NCI-H2107 (cell line): ENCODE results near the gene CDADC1.
"Not testable (repeated sequence)": the region's sequence is repeated elsewhere in the genome, so short reads cannot be mapped to it uniquely, and the experiment has no call there.

Experiments used
- DNase-seq: peaks from one replicate; lab custom pipeline; 2025; lab: John Stamatoyannopoulos, UW

The CDADC1 gene

DNA sequence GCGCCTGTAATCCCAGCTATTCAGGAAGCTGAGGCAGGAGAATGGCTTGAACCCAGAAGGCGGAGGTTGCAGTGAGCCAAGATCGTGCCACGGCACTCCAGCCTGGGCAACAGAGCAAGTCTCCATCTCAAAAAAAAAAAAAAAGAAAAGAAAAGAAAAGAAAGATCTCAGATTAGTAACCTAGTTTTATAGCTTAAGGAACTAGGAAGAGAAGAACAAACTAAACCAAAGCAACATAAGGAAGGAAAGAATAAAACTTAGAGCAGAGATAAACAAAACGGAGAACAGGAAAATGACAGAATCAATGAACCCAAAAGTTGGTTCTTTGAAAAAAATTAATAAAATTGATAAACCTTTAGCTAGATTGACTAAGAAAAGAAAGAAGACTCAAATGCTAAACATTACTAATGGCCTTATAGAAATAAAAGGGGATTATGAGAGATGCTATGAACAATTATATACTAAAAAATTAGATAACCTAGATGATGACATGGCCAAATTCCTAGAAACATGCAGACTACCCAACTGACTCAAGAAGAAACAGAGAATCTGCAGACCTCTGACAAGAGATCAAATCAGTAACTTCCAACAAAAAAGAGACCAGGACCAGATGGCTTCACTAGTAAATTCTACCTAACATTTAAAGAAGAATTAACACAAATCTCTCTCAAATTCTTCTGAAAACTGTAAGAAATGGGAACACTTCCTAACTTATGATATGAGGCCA is 68.2 kb downstream of the CDADC1 start:
- no peak for DNase-seq

DNA sequence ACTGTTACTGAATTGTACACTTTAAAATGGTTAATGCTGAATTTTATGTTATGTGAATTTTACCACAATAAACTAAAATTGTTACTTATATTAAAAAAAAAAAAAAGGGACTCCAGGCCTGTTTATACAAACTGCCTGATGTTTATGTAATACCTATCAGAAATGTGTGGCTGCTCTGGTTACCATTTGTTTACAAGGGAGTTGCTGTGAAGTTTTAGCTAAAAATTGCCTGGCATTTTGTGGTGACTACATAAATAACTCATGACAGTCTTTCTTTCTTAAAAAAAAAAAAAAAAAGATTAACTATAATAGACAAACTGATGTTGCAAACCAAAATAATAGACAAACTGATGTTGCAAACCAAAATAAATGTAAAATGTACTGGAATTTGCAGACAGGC is 71.8 kb downstream of the CDADC1 start:
- no peak for DNase-seq

DNA sequence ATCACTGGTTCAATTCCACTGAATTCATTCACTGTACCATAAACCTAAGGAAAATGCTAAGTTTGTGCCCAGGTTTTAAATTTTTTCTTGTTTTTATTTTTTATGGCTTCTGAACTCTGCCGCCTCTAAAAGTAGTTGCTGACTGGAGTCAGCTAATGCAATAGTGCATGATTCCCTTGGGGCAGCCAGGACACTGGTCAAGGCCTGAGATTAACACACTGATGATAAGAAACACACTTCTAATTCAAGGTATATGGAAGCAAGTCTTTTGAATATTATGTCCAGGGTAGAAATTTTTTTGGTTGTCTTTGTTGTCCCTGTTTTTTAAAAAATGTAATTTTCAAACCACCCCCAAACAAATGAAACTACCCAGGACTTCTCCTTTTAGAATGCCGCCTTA is 72.2 kb downstream of the CDADC1 start:
- no peak for DNase-seq

DNA sequence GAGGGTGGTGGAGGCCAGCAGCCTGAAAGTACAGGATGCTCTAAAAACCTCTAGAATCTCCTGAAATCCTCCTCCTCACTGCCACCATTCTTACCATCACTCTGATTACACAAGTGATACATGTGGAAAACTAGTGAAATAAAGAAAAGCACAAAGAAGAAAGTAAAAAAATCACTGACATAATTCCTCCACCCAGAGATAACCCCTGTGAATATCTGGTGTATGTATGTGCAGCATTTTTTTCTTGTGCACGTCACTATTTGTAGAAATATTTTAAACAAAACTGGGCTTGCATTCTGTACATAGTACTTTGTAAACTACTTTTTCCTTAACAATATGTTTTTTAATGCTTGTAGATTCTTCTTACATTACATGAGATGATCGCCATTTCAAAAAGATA is 73.2 kb downstream of the CDADC1 start:
- no peak for DNase-seq

DNA sequence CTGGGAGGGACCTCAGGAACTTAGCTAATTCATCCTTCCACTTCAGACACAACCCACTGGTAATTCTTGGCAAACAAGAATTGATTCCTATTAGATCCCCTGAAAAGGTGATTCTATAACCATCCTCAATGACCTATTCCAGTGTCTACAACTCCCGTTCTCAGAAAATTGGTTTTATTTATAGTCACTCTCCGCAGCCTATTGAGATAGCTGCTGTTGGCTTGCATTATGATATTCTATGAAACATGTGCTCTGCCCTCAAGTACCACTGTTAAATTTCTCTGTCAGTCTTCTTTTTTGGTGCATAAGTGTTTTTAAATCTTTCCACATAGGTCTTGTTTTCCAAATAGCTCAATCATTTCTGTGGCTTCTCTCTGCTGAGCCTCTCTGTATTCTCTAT is 75.0 kb downstream of the CDADC1 start:
- DNase-seq, result no peak

- DNase-seq, result no peak
Observed at GRCh38 chr13:49323344-49323743, 75.6 kb downstream of the CDADC1 start.

GRCh38 chr13:49326222-49326917 is 78.6 kb downstream of the CDADC1 start:
- DNase-seq, result no peak

- DNase-seq, result not testable (repeated sequence)
Observed at GRCh38 chr13:49327145-49327544, 79.4 kb downstream of the CDADC1 start.

GRCh38 chr13:49329831-49330545 is 82.3 kb downstream of the CDADC1 start:
- DNase-seq, result no peak

GRCh38 chr13:49330546-49330864 is 82.8 kb downstream of the CDADC1 start:
- no peak for DNase-seq

DNA sequence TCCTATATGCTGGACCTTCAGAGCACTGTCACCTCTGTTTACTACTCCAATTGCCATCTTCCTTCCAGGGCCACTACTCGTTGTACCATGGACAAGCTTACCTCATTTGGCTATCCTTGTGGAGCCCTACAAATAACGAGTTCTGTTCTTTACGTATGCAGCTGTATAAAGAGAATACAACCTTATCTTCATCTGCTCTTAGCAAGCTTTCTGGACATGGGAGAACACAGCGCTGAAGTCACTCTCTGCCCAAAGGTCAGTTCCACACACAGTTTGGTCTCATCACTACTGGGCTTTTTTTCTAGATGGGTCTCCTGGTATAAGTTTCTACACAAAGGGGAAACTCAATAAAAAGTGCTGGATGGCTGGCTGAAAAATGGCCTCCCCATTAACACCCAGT is 88.9 kb downstream of the CDADC1 start:
- no peak for DNase-seq

DNA sequence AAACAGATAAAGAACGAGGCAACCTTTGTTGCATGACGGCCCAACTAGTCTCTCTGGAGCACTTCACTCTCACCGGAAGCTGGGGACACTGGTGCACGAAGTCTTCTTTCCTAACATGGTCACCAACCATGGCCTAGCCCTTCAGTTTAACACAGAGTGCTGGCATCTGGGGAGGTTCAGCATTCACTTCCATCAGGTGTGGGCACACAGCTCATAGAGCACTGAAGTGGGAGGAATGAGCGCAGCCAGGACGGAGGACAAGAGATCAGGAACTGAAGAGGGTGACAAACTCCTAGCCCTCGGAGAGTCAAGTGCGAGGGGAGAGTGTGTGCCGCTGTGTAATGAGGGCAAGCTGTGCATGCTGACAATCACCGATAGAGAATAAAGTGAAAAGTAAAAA is 92.4 kb downstream of the CDADC1 start:
- DNase-seq, result no peak

GRCh38 chr13:49341517-49341916 is 93.8 kb downstream of the CDADC1 start:
- DNase-seq, result no peak

DNA sequence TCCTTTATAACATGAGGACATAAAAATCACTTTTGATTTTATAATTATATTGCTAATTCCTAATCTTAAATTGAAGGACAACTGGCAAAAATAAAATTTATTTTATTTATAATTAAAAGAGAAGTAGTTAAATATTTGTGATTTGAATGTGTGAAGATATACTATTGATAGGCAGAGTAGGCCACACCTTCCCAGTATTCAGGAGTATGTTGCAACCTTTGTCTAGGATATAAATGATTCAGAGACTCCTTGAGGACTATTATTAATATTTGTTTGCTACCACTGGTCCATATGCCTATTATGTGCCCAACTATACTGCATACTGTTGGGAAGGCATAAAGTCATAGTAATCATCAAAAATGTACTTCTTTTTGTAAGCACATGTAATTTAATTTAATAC is 94.2 kb downstream of the CDADC1 start:
- no peak for DNase-seq

- DNase-seq, result no peak
Observed at GRCh38 chr13:49342454-49342853, 94.7 kb downstream of the CDADC1 start.
